Raji (cell line): ENCODE results near the gene PLXNC1.

Source experiments
- POLR2A ChIP-seq: IDR thresholded peaks from 2 replicates; pipeline ENCODE4 v1.6.1; 2011; ENCODE audit warnings: low read depth, low read length, control low read depth; ENCODE audit not compliant: insufficient read depth

Gene PLXNC1

GRCh38 chr12:94195483-94195882 lies 47.1 kb downstream of the PLXNC1 start:
- TF ChIP-seq POLR2A = no peak

- no peak for TF ChIP-seq POLR2A
These were observed 50.1 kb downstream of the PLXNC1 start for GRCh38 chr12:94198469-94198868.

- TF ChIP-seq POLR2A = no peak
These were observed 50.5 kb downstream of the PLXNC1 start for GRCh38 chr12:94198872-94199271.

- TF ChIP-seq POLR2A = no peak
These were observed 51.7 kb downstream of the PLXNC1 start for GRCh38 chr12:94200069-94200468.

GRCh38 chr12:94200695-94201094 lies 52.3 kb downstream of the PLXNC1 start:
- no peak for TF ChIP-seq POLR2A

GRCh38 chr12:94202245-94203180 lies 54.1 kb downstream of the PLXNC1 start:
- no peak for TF ChIP-seq POLR2A

GRCh38 chr12:94203181-94203546 lies 54.8 kb downstream of the PLXNC1 start:
- TF ChIP-seq POLR2A = no peak

- TF ChIP-seq POLR2A = no peak
These were observed 55.4 kb downstream of the PLXNC1 start for GRCh38 chr12:94203796-94204195.

GRCh38 chr12:94204499-94205247 lies 56.3 kb downstream of the PLXNC1 start:
- no peak for TF ChIP-seq POLR2A

GRCh38 chr12:94205822-94206221 lies 57.4 kb downstream of the PLXNC1 start:
- TF ChIP-seq POLR2A = no peak

- TF ChIP-seq POLR2A = no peak
These were observed 58.5 kb downstream of the PLXNC1 start for GRCh38 chr12:94206886-94207285.

- TF ChIP-seq POLR2A = no peak
These were observed 59.1 kb downstream of the PLXNC1 start for GRCh38 chr12:94207467-94207848.

GRCh38 chr12:94207849-94208621 lies 59.7 kb downstream of the PLXNC1 start:
- TF ChIP-seq POLR2A = no peak

GRCh38 chr12:94208622-94208966 lies 60.2 kb downstream of the PLXNC1 start:
- no peak for TF ChIP-seq POLR2A

GRCh38 chr12:94209240-94209639 lies 60.9 kb downstream of the PLXNC1 start:
- no peak for TF ChIP-seq POLR2A
